CD14-positive monocyte (primary cell): Measurements from ENCODE around the gene HOXC11. TPM values are rescaled to one million over a fixed set of nuclear protein-coding genes. Genes with fewer than 3 reads are reported as not detected.

Experiments
- DNase-seq, 3 donors: peaks; one replicate each; pipeline ENCODE4 v3.0.0-alpha.2; 2011 to 2022
- H2AFZ ChIP-seq: 2 replicates; pipeline ENCODE4 v1.6.0; 2012; ENCODE audit warnings: mild to moderate bottlenecking, low read depth, low read length, inconsistent platforms; ENCODE audit not compliant: insufficient read depth, poor library complexity, severe bottlenecking
- H3K27ac ChIP-seq, 2 donors: 1 replicate in 1 of 2; 2 replicates in 1 of 2; pipeline ENCODE4 v1.5.1; 2012 to 2013; ENCODE audit warnings: low read length in 2 of 2, control low read depth in 1 of 2, inconsistent platforms in 1 of 2, low read depth in 1 of 2, mild to moderate bottlenecking in 1 of 2
- H3K27me3 ChIP-seq, 2 donors: one replicate each; pipeline versions ENCODE4 v1.6.0 to v1.6.1; 2011 to 2013; ENCODE audit warnings: low read length in 2 of 2; ENCODE audit not compliant: control insufficient read depth in 2 of 2, insufficient read depth in 2 of 2
- H3K36me3 ChIP-seq, 2 donors: replicated peaks in 1 of 2; 1 replicate in 1 of 2; 2 replicates in 1 of 2; pipeline versions ENCODE4 v1.5.1 to v1.6.1; 2012 to 2013; ENCODE audit warnings: low read length in 2 of 2, control low read depth in 1 of 2, inconsistent platforms in 1 of 2, mild to moderate bottlenecking in 1 of 2; ENCODE audit not compliant: insufficient read depth in 2 of 2, control insufficient read depth in 1 of 2
- H3K4me1 ChIP-seq, 2 donors: 1 replicate in 1 of 2; 2 replicates in 1 of 2; pipeline versions ENCODE4 v1.5.1 to v1.6.1; 2012 to 2013; ENCODE audit warnings: low read length in 2 of 2, control low read depth in 1 of 2, inconsistent platforms in 1 of 2, mild to moderate bottlenecking in 1 of 2, moderate library complexity in 1 of 2; ENCODE audit not compliant: insufficient read depth in 2 of 2, control insufficient read depth in 1 of 2
- H3K4me2 ChIP-seq: replicated peaks from 2 replicates; pipeline ENCODE3; 2012; ENCODE audit warnings: low read length, moderate library complexity, mild to moderate bottlenecking; ENCODE audit not compliant: poor library complexity, severe bottlenecking; ENCODE audit errors: extremely low read depth
- H3K4me3 ChIP-seq, 3 experiments: fragments of 200-600 bp in 1 of 3; sonication (generic) in 1 of 3; replicated peaks in 1 of 3; 1 replicate in 2 of 3; 2 replicates in 1 of 3; pipeline ENCODE4 v1.5.1; 2011 to 2013; ENCODE audit warnings: low read length in 3 of 3, mild to moderate bottlenecking in 3 of 3, control low read depth in 2 of 3, low read depth in 2 of 3, inconsistent platforms in 1 of 3, moderate library complexity in 1 of 3
- H3K79me2 ChIP-seq: 2 replicates; pipeline ENCODE4 v1.6.0; 2012; ENCODE audit warnings: mild to moderate bottlenecking, control low read depth, inconsistent platforms, low read length, moderate library complexity; ENCODE audit not compliant: insufficient read depth
- H3K9ac ChIP-seq: 2 replicates; pipeline ENCODE4 v1.6.0; 2017; ENCODE audit warnings: low read length, mild to moderate bottlenecking; ENCODE audit not compliant: insufficient read depth, poor library complexity, severe bottlenecking
- H3K9me3 ChIP-seq, 2 donors: replicated peaks in 1 of 2; 1 replicate in 1 of 2; 2 replicates in 1 of 2; pipeline versions ENCODE4 v1.5.1 to v1.6.1; 2012 to 2013; ENCODE audit warnings: low read length in 2 of 2, control low read depth in 1 of 2; ENCODE audit not compliant: control insufficient read depth in 1 of 2, insufficient read depth in 1 of 2
- H4K20me1 ChIP-seq: 2 replicates; pipeline ENCODE4 v1.6.0; 2012; ENCODE audit warnings: mild to moderate bottlenecking, low read length, control low read depth, moderate library complexity; ENCODE audit not compliant: insufficient read depth
- H3K27ac Mint-ChIP-seq, 7 donors: one replicate each; pipeline ENCODE4 v1.8.0; 2020; ENCODE audit warnings: mild to moderate bottlenecking in 7 of 7, mixed read lengths in 7 of 7, moderate library complexity in 6 of 7, inconsistent platforms in 2 of 7
- H3K27me3 Mint-ChIP-seq, 3 donors: one replicate each; pipeline ENCODE4 v1.8.0; 2021 to 2022; ENCODE audit warnings: low read depth in 3 of 3, mild to moderate bottlenecking in 3 of 3, mixed read lengths in 3 of 3, moderate library complexity in 3 of 3, inconsistent platforms in 1 of 3
- H3K36me3 Mint-ChIP-seq, 2 donors: one replicate each; pipeline ENCODE4 v1.8.0; 2020; ENCODE audit warnings: mixed read lengths in 2 of 2, inconsistent platforms in 1 of 2, mild to moderate bottlenecking in 1 of 2
- H3K4me1 Mint-ChIP-seq: one replicate; pipeline ENCODE4 v1.8.0; 2020; ENCODE audit warnings: mild to moderate bottlenecking, mixed read lengths
- H3K4me3 Mint-ChIP-seq, 2 donors: one replicate each; pipeline ENCODE4 v1.8.0; 2020; ENCODE audit warnings: mild to moderate bottlenecking in 2 of 2, mixed read lengths in 2 of 2, moderate library complexity in 1 of 2
- H3K9me3 Mint-ChIP-seq, 7 donors: one replicate each; pipeline ENCODE4 v1.8.0; 2020 to 2022; ENCODE audit warnings: mixed read lengths in 7 of 7, mild to moderate bottlenecking in 6 of 7, moderate library complexity in 6 of 7, inconsistent platforms in 2 of 7
- WGBS: methylation state at CpG from one replicate; pipeline ENCODE4 v1.1.5; 2013; ENCODE audit warnings: missing lambda C conversion rate; ENCODE audit not compliant: insufficient coverage; 5-methylcytosine and 5-hydroxymethylcytosine counted together
- intact Hi-C, 2 donors: fragments of 100-400 bp; cut with micrococcal nuclease; formaldehyde crosslinking; loops; one replicate each; pipeline versions ENCODE4 v1.15.0 to v1.15.1; 2023
- polyA plus RNA-seq, 3 donors: library from polyadenylated mRNA; depleted of rRNA in 1 of 3; unstranded in 2 of 3; stranded (reverse) in 1 of 3; fragments of 300-500 nt in 2 of 3; fragments of >200 nt in 1 of 3; fragmentation: Illumina TruSeq in 2 of 3; gene quantifications; 1 replicate in 2 of 3; 2 replicates in 1 of 3; pipeline ENCODE4 v1.2.3, GENCODE V29; 2012 to 2021
- TF ChIP-seq, protein P1 (sequence below): fragments of 200-600 bp; IDR thresholded peaks from one replicate; pipeline ENCODE4 v1.8.0; 2022; ENCODE audit warnings: antibody characterized with exemption, mild to moderate bottlenecking

HOXC11 gene
- polyA plus RNA-seq, 3 donors = not detected

DNA sequence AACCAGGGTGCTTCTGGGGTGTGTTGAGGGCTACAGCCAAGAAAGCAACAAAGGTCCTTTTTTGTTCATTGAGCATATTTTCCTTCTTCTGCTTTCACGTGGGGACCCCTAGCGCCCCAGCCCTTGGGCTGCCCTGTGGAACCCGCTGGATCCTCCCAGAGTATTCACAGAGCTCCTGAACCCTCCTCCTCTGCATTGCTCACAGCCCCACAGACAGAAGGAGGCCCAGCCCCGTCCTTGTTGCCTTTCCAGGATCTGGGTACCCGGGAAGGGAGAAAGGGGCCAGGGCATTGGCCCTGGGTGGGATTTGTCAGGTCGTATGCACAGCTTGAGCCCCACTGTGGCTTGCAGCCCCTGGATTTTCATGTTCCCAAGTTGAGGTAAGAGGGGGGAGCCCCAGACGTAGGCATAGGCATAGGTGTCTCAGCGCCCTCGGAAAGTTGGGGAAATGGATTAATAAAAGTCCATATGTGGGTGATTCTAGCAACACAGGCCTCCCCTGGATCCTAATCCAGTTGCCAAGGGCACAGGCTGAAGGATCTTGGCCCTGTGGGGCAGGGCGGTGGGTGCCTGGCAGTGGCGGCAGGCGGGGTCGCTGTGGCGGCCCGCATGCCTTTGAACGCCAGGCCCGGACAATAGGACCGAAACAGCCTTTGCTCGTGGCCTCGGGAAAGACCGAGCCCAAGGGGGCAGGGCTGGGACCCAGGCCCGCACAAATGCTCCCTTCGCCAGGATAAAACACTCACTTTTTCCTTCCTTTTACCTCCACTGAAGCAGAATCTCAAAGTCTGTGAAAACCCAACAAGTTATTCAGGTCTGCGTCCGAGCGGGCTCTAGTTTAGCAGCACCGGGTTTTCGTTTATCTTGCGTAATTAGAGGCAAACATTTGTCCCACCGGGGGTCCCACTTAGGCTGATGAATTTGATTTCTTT, 9.0 kb downstream of the HOXC11 start:
- Mint-ChIP-seq H3K4me3 (peak overlapping the region in 1 of 2 donors; percentile 89), H3K4me1 (peaks cover 32% of the 10 kb centered on the region), H3K27ac (peak overlapping the region in 2 of 7 donors; percentile 12 to 36), H3K36me3 (peaks cover 12 to 22% of the 10 kb centered on the region in 2 donors), H3K9me3 (peaks cover 17 to 74% (median 65%) of the 10 kb centered on the region in 7 donors), H3K27me3 (peaks cover 97 to 100% (median 100%) of the 10 kb centered on the region in 3 donors)
- no peak overlapping the region for H2AFZ ChIP-seq
- H3K4me3 ChIP-seq = no peak overlapping the region
- H3K9me3 ChIP-seq = peaks cover 53 to 91% of the 10 kb centered on the region in 2 donors
- peaks cover 30 to 36% of the 10 kb centered on the region in 2 donors for H3K4me1 ChIP-seq
- intact Hi-C loops = loop anchor here in 1 of 2 donors (10.0 kb wide), 1 partner anchor 287 kb away; no protein-coding TSS in a partner anchor
- no peak for DNase-seq
- H4K20me1 ChIP-seq = no peaks in the 10 kb centered on the region
- TF ChIP-seq, protein P1, sequence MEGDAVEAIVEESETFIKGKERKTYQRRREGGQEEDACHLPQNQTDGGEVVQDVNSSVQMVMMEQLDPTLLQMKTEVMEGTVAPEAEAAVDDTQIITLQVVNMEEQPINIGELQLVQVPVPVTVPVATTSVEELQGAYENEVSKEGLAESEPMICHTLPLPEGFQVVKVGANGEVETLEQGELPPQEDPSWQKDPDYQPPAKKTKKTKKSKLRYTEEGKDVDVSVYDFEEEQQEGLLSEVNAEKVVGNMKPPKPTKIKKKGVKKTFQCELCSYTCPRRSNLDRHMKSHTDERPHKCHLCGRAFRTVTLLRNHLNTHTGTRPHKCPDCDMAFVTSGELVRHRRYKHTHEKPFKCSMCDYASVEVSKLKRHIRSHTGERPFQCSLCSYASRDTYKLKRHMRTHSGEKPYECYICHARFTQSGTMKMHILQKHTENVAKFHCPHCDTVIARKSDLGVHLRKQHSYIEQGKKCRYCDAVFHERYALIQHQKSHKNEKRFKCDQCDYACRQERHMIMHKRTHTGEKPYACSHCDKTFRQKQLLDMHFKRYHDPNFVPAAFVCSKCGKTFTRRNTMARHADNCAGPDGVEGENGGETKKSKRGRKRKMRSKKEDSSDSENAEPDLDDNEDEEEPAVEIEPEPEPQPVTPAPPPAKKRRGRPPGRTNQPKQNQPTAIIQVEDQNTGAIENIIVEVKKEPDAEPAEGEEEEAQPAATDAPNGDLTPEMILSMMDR = no peak
- H3K9ac ChIP-seq = no peak overlapping the region
- WGBS = 13% methylated on average over 25 of the region's 30 CpGs
- no peak overlapping the region for H3K27ac ChIP-seq
- H3K4me2 ChIP-seq = no peak overlapping the region
- no peaks in the 10 kb centered on the region for H3K79me2 ChIP-seq
- H3K27me3 ChIP-seq = peaks cover 89 to 100% of the 10 kb centered on the region in 2 donors
- no peaks in the 10 kb centered on the region for H3K36me3 ChIP-seq

DNA sequence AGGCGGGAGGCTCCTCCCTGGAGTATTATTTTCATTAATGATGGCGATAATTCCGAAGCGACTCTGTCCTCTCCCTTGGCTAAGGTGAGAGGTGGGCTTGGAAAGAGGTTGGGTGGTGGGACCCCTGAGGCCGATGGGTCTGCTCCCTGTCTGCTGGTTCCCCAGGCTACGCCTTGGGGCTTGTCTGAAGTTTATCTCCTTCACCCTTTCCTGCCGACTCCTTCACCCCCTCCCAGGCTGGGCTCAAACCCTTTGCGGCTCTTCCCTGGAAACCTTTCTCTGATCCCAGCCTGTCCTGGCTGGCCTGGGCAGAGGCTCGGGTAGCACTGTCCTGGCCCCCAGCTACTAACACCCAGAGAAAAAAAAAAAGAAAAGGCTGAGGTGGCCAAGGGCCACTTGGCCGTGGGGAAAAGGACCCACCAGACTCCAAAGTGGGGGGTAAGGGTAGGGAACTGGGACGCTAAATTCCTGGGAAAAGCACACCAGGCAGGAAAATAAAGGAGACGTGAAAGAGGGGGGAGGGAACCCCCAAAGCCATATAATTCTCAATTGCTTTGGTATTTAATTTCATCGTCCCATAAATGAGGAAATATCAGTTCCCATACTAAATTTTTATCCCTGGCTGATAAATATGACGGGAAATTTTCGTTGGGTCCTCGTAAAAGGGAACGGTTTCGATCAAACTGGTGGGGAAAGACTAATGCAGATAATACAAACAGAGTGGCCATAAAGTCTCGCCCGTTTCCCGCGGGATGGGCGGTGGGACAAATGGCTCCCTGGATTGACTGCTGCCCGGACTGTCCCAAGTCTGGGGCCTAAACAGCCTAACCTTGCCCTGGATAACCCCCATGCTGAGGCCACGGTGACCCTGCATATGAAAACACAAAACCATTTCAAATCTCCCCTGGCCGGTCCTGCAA, 10.0 kb downstream of the HOXC11 start:
- Histone ChIP-seq H3K9me3 (peaks cover 53 to 88% of the 10 kb centered on the region in 2 donors), H3K79me2 (no peaks in the 10 kb centered on the region), H3K4me3 (peak overlapping the region in 1 of 3 experiments; percentile 63), H2AFZ (no peak overlapping the region), H3K4me2 (peak overlapping the region; percentile 69), H3K9ac (no peak overlapping the region), H3K36me3 (no peaks in the 10 kb centered on the region), H4K20me1 (no peaks in the 10 kb centered on the region), H3K27ac (no peak overlapping the region), H3K27me3 (peaks cover 89 to 100% of the 10 kb centered on the region in 2 donors), H3K4me1 (peaks cover 30 to 36% of the 10 kb centered on the region in 2 donors)
- Mint-ChIP-seq H3K4me1 (peaks cover 32% of the 10 kb centered on the region), H3K27me3 (peaks cover 98 to 100% (median 100%) of the 10 kb centered on the region in 3 donors), H3K36me3 (peaks cover 12 to 25% of the 10 kb centered on the region in 2 donors), H3K4me3 (peak overlapping the region in 1 of 2 donors; percentile 89), H3K27ac (no peak overlapping the region), H3K9me3 (peaks cover 17 to 79% (median 66%) of the 10 kb centered on the region in 7 donors)
- no peak for DNase-seq
- intact Hi-C loops = loop anchor here in 1 of 2 donors (10.0 kb wide), 1 partner anchor 288 kb away; no protein-coding TSS in a partner anchor
- WGBS = 10% methylated on average over 11 of the region's 26 CpGs
- TF ChIP-seq, protein P1 = no peak
